H1 (cell line): Measurements from ENCODE around the gene RHOG. TPM values are rescaled to one million over a fixed set of nuclear protein-coding genes. Genes with fewer than 3 reads are reported as not detected.

Source experiments
- CHD1 ChIP-seq: IDR thresholded peaks from 2 replicates; pipeline ENCODE4 v1.6.1; 2012; ENCODE audit warnings: low read depth, low read length, improper control_type of control experiment
- CTBP2 ChIP-seq: IDR thresholded peaks from 2 replicates; pipeline ENCODE4 v1.7.0; 2011; ENCODE audit warnings: borderline replicate concordance, mild to moderate bottlenecking, moderate library complexity, mixed read lengths, low read length; ENCODE audit not compliant: insufficient read depth, insufficient read length
- RAD21 ChIP-seq, 2 experiments: IDR thresholded peaks in 1 of 2; conservative IDR thresholded peaks in 1 of 2; 2 replicates each; pipeline ENCODE4 v1.6.1; 2011; ENCODE audit warnings: low read depth in 2 of 2, low read length in 2 of 2, improper control_type of control experiment in 1 of 2, inconsistent platforms in 1 of 2, mild to moderate bottlenecking in 1 of 2, moderate library complexity in 1 of 2
- SIX5 ChIP-seq: IDR thresholded peaks from 2 replicates; pipeline ENCODE4 v1.6.1; 2011; ENCODE audit warnings: mild to moderate bottlenecking, low read depth, low read length
- YY1 ChIP-seq: IDR thresholded peaks from 2 replicates; pipeline ENCODE4 v1.6.1; 2011; ENCODE audit warnings: low read depth, mild to moderate bottlenecking, low read length
- polyA plus RNA-seq, 7 experiments: library from polyadenylated mRNA; depleted of rRNA in 3 of 7; stranded (reverse) in 5 of 7; unstranded in 2 of 7; fragments of >200 nt in 5 of 7; fragments of 200-250 nt in 2 of 7; gene quantifications; 1 replicate in 5 of 7; 2 replicates in 1 of 7; 4 replicates in 1 of 7; pipeline versions ENCODE4 v1.2.1 to v1.2.3, GENCODE V29; 2011 to 2013; ENCODE audit warnings: missing spikeins in 2 of 7, mixed read lengths in 2 of 7
- total RNA-seq: library from RNA; stranded (reverse); fragmentation: NEBNext Ultra II Directional; extraction: Animal tissue kit (Norgen Biotek cat#: 25700); gene quantifications from 2 replicates; pipeline ENCODE4 v1.2.1, GENCODE V29; 2021

The RHOG gene
- total and polyA plus RNA-seq, 2 of the 8 experiments (the other 6 are each of a cell fraction or from before 2014, with no cell fraction given), result 28.3 to 69.6 TPM

- no peak for TF ChIP-seq CTBP2
- TF ChIP-seq RAD21 (IDR thresholded peaks at IDR 0.05 in 1 of 2, conservative IDR thresholded peaks at IDR 0.05 in 1 of 2; ENCODE audit: low read depth in 2 of 2, low read length in 2 of 2), result no peak
- TF ChIP-seq YY1, result no peak
- TF ChIP-seq SIX5, result no peak
- TF ChIP-seq CHD1, result no peak
- TF ChIP-seq, all 59 proteins: peak for 0
Observed at GRCh38 chr11:3856856-3857553, 16.2 kb upstream of the RHOG start (continued).
